Neural progenitor cell (in vitro differentiated cells): Measurements from ENCODE around the gene RABEP2.
"Not testable (repeated sequence)": the region's sequence is repeated elsewhere in the genome, so short reads cannot be mapped to it uniquely, and the experiment has no call there.

Source experiments
- CTCF ChIP-seq: fragments of 200-600 bp; sonication (generic); IDR thresholded peaks from 2 replicates; pipeline ENCODE4 v1.5.1; 2017; ENCODE audit warnings: antibody characterized with exemption, mild to moderate bottlenecking
- EZH2 ChIP-seq: fragments of 200-600 bp; sonication (generic); IDR thresholded peaks from 2 replicates; pipeline ENCODE4 v1.6.1; 2017; ENCODE audit warnings: antibody characterized with exemption, mild to moderate bottlenecking, moderate library complexity
- EZH2phosphoT487 ChIP-seq: fragments of 200-600 bp; sonication (generic); IDR thresholded peaks from 2 replicates; pipeline ENCODE4 v1.6.1; 2017; ENCODE audit warnings: antibody characterized with exemption

- TF ChIP-seq CTCF, EZH2phosphoT487, EZH2: not testable (repeated sequence)
Measured at GRCh38 chr16:28881565-28881964, 43.5 kb downstream of the RABEP2 start.
